ENCODE results near the gene PRKCB. TPM values are rescaled to one million over a fixed set of nuclear protein-coding genes. Genes with fewer than 3 reads are reported as not detected.

Gene PRKCB
- total and polyA plus RNA-seq, 12 donors: 0.30 to 8.8 (median 1.1) TPM

DNA sequence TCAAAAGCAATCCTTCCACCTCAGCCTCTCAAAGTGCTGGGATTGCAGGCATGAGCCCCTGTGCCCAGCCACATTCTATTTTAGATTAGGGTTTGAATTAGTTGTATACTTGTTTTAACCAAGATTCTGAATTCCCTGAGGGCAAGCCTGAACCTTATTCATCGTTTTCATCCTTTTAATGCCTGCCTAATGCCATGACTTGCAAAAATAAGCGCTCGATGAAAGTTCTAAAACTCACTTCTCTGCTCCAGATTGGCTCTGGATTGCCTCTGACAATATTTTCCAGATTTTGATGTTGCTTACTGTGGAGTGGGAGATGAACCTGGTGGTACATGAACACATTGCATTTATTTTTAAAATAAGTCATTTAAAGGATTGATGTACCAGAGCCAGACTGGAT is 329.5 kb downstream of the PRKCB start:
- ATAC-seq (no peak), DNase-seq (no peak)
- H3K9me3 ChIP-seq: no peaks in the 10 kb centered on the region
- intact Hi-C loops (cut with DNase I): no loop called here
- H3K4me1 ChIP-seq: no peaks in the 10 kb centered on the region
- TF ChIP-seq, protein P1, sequence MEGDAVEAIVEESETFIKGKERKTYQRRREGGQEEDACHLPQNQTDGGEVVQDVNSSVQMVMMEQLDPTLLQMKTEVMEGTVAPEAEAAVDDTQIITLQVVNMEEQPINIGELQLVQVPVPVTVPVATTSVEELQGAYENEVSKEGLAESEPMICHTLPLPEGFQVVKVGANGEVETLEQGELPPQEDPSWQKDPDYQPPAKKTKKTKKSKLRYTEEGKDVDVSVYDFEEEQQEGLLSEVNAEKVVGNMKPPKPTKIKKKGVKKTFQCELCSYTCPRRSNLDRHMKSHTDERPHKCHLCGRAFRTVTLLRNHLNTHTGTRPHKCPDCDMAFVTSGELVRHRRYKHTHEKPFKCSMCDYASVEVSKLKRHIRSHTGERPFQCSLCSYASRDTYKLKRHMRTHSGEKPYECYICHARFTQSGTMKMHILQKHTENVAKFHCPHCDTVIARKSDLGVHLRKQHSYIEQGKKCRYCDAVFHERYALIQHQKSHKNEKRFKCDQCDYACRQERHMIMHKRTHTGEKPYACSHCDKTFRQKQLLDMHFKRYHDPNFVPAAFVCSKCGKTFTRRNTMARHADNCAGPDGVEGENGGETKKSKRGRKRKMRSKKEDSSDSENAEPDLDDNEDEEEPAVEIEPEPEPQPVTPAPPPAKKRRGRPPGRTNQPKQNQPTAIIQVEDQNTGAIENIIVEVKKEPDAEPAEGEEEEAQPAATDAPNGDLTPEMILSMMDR (IDR thresholded peaks at IDR 0.05): no peak
- no peak overlapping the region for H3K4me3 ChIP-seq
- 83 to 90% methylated on average over 3 of the region's 3 CpGs for WGBS, 2 donors
- no peak overlapping the region for H3K27ac ChIP-seq
- H3K27me3 ChIP-seq: peaks cover 0 to 10% (median 0%) of the 10 kb centered on the region in 7 donors
- no peaks in the 10 kb centered on the region for H3K36me3 ChIP-seq

DNA sequence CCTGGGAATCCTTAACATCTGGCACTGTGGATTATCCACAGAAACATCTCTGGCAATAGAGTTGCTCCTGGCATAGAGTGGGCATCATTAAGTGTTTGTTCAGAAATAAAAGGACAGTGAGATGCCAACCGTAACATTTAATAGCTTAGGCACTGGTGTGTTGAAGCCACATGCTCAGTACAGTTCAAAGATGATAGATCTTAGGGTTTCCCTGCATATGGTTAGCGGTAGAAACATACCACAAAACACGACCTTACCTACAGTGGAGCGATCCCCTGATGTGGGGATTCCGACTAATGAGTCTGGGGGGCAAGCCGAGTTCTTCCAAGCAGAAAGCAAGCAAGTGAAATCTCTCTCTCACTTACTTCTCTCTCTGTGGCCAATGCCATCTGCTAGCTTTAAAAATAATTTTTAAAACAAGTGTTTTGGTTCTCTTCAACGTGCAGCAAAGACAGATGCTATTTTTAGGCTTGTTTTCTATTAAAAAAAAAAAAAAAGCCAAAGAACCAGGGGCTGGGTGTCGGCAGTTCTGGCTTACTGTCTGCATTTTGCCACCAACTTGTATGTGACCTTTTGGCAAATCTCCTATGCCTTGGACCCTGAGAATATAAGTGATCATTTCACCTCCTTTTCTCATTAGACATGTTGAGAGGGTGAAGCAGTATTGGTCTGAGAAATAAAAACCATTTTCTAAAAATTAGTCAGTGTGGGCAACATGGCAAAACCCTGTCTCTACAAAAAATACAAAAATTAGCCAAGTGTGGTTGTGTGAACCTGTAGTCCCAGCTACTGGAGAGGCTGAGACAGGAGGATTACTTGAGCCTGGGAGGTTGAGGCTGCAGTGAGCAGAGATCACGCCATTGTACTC is 331.1 kb downstream of the PRKCB start:
- H3K27me3 ChIP-seq: peaks cover 0 to 10% (median 0%) of the 10 kb centered on the region in 7 donors
- 78 to 79% methylated on average over 9 of the region's 9 CpGs for WGBS, 2 donors
- intact Hi-C loops (cut with DNase I): no loop called here
- no peaks in the 10 kb centered on the region for H3K4me1 ChIP-seq
- DNase-seq: no peak
- H3K36me3 ChIP-seq: peaks cover 0 to 3% (median 0%) of the 10 kb centered on the region in 9 donors
- no peaks in the 10 kb centered on the region for H3K9me3 ChIP-seq
- no peak overlapping the region for H3K27ac ChIP-seq
- ATAC-seq: no peak
- TF ChIP-seq, protein P1 (IDR thresholded peaks at IDR 0.05): no peak
- no peak overlapping the region for H3K4me3 ChIP-seq

DNA sequence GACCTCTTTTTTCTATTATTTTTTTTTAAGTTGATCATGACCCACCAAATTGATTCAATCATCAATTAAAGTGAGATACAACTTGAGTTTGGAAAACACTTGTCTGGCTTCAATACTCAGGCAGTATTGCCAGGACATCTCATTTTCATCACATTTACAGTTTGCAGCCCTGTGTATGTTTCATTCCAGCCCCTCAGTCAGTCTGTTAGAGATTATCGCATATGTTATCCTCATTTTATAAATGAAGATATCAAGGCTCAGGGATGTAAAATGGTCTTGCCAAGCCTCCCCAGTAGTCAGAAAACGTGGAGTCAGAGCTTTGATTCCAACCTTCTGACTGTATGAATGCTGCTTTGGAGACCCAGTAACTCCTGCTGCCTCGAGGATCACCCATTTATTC is 333.1 kb downstream of the PRKCB start:
- Histone ChIP-seq H3K36me3 (peaks cover 0 to 22% (median 0%) of the 10 kb centered on the region in 9 donors), H3K27ac (no peak overlapping the region), H3K27me3 (peaks cover 0 to 9% (median 0%) of the 10 kb centered on the region in 7 donors), H3K4me3 (no peak overlapping the region), H3K9me3 (no peaks in the 10 kb centered on the region), H3K4me1 (no peaks in the 10 kb centered on the region)
- ATAC-seq (no peak), DNase-seq (no peak)
- 75% methylated on average over 3 of the region's 3 CpGs for WGBS, 2 donors
- TF ChIP-seq, protein P1 (IDR thresholded peaks at IDR 0.05): no peak
- intact Hi-C loops (cut with DNase I): no loop called here

DNA sequence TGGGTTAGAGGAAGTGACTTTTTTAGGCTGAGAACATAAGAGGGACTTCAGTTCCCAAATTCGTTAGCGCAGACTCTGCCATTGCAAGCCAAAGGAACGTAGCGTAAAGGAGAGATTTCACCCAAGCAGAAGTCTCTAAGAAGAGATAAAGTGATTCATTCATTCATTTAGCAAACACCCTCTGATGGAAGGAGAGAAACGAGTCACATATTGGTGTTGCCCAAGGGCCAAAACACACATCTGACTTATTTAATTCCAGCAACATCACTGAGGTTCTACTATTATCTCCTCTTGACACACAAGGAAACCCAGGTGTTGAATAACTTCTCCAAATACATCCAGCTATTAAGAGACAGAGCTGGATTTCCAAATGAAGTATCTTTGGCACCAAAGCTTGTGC is 334.6 kb downstream of the PRKCB start:
- 88 to 90% methylated on average over 5 of the region's 5 CpGs for WGBS, 2 donors
- TF ChIP-seq, protein P1 (IDR thresholded peaks at IDR 0.05): no peak
- ATAC-seq (no peak), DNase-seq (no peak)
- Histone ChIP-seq H3K27ac (no peak overlapping the region), H3K9me3 (no peaks in the 10 kb centered on the region), H3K27me3 (peaks cover 0 to 9% (median 0%) of the 10 kb centered on the region in 7 donors), H3K4me1 (no peaks in the 10 kb centered on the region), H3K4me3 (no peak overlapping the region), H3K36me3 (peaks cover 0 to 38% (median 0%) of the 10 kb centered on the region in 9 donors)
- intact Hi-C loops (cut with DNase I): no loop called here
